Astrocyte (in vitro differentiated cells and primary cell): Measurements from ENCODE around the gene C20orf204. TPM values are rescaled to one million over a fixed set of nuclear protein-coding genes. Genes with fewer than 3 reads are reported as not detected.

Experiments used
- DNase-seq: peaks from one replicate; pipeline ENCODE4 v3.0.0-alpha.2; 2010; ENCODE audit warnings: low read depth
- FAIRE-seq: peaks from 2 replicates; lab custom pipeline; 2011; peaks lifted over from hg19 to GRCh38; lab: Jason Lieb, UNC
- H2AFZ ChIP-seq: 2 replicates; pipeline ENCODE4 v1.6.0; 2012; ENCODE audit warnings: low read depth, low read length, inconsistent platforms
- H3K27ac ChIP-seq: 2 replicates; pipeline ENCODE4 v1.5.1; 2011; ENCODE audit warnings: low read depth, low read length, inconsistent platforms
- H3K27me3 ChIP-seq: 2 replicates; pipeline ENCODE4 v1.6.0; 2011; ENCODE audit warnings: low read length, inconsistent platforms; ENCODE audit not compliant: insufficient read depth
- H3K36me3 ChIP-seq: 2 replicates; pipeline ENCODE4 v1.5.1; 2011; ENCODE audit warnings: low read length, inconsistent platforms; ENCODE audit not compliant: insufficient read depth
- H3K4me1 ChIP-seq: 2 replicates; pipeline ENCODE4 v1.5.1; 2011; ENCODE audit warnings: low read length, inconsistent platforms; ENCODE audit not compliant: insufficient read depth
- H3K4me2 ChIP-seq: 2 replicates; pipeline ENCODE4 v1.6.0; 2012; ENCODE audit warnings: low read length, inconsistent platforms
- H3K4me3 ChIP-seq: 2 replicates; pipeline ENCODE4 v1.5.1; 2011; ENCODE audit warnings: low read depth, mild to moderate bottlenecking, low read length, inconsistent platforms; ENCODE audit not compliant: insufficient read depth
- H3K79me2 ChIP-seq: 2 replicates; pipeline ENCODE4 v1.6.0; 2012; ENCODE audit warnings: mild to moderate bottlenecking, low read length, inconsistent platforms; ENCODE audit not compliant: insufficient read depth
- H3K9ac ChIP-seq: 2 replicates; pipeline ENCODE4 v1.6.0; 2012; ENCODE audit warnings: mild to moderate bottlenecking, low read length, inconsistent platforms
- H3K9me3 ChIP-seq: 2 replicates; pipeline ENCODE4 v1.5.1; 2012; ENCODE audit warnings: low read depth, mild to moderate bottlenecking, low read length, inconsistent platforms; ENCODE audit not compliant: insufficient read depth
- H4K20me1 ChIP-seq: 2 replicates; pipeline ENCODE4 v1.6.0; 2012; ENCODE audit warnings: low read length, inconsistent platforms; ENCODE audit not compliant: insufficient read depth
- H3K27ac Mint-ChIP-seq: one replicate; pipeline ENCODE4 v1.8.0; 2021; ENCODE audit warnings: mild to moderate bottlenecking, mixed read lengths; ENCODE audit not compliant: unreplicated experiment
- H3K27me3 Mint-ChIP-seq: one replicate; pipeline ENCODE4 v1.8.0; 2021; ENCODE audit warnings: low read depth, mixed read lengths; ENCODE audit not compliant: unreplicated experiment
- H3K36me3 Mint-ChIP-seq: one replicate; pipeline ENCODE4 v1.8.0; 2021; ENCODE audit warnings: low read depth, mixed read lengths; ENCODE audit not compliant: unreplicated experiment
- H3K4me1 Mint-ChIP-seq: one replicate; pipeline ENCODE4 v1.8.0; 2021; ENCODE audit warnings: low read depth, mixed read lengths; ENCODE audit not compliant: unreplicated experiment
- H3K4me3 Mint-ChIP-seq: one replicate; pipeline ENCODE4 v1.8.0; 2021; ENCODE audit warnings: mild to moderate bottlenecking, moderate library complexity, mixed read lengths; ENCODE audit not compliant: unreplicated experiment
- H3K9me3 Mint-ChIP-seq: one replicate; pipeline ENCODE4 v1.8.0; 2021; ENCODE audit warnings: mild to moderate bottlenecking, mixed read lengths; ENCODE audit not compliant: unreplicated experiment
- EZH2 ChIP-seq: IDR thresholded peaks from 2 replicates; pipeline ENCODE4 v1.6.1; 2012; ENCODE audit warnings: mild to moderate bottlenecking, low read length, inconsistent platforms; ENCODE audit not compliant: insufficient read depth
- total RNA-seq: library from RNA; stranded (reverse); gene quantifications from 2 replicates; pipeline ENCODE4 v1.2.1, GENCODE V29; 2021
- TF ChIP-seq, protein P1 (sequence below): IDR thresholded peaks from 2 replicates; pipeline ENCODE4 v1.5.1; 2011; ENCODE audit warnings: low read depth, mild to moderate bottlenecking, inconsistent platforms, low read length, moderate library complexity; ENCODE audit not compliant: insufficient read depth

C20orf204 gene
- total RNA-seq, 1 donor from 2014 or later = 0.75 TPM

DNA sequence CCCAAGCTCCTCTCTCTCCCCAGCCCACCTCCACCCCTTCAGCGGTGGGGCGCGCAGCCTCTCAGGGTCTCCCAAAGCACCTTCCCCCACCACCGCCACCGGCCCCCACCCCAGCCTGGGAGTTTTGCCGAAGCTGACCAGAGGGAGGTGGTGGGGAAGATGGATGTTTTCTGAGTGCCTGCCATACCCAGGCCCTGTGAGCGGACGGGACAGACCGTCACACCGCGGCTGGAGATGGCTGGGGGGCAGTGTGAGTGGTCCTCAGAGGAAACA, 5.7 kb downstream of the C20orf204 start:
- H3K4me1 Mint-ChIP-seq = peaks cover 9% of the 10 kb centered on the region
- Histone ChIP-seq H2AFZ (no peak overlapping the region), H4K20me1 (peaks cover 14% of the 10 kb centered on the region), H3K27me3 (peaks cover 48% of the 10 kb centered on the region), H3K4me3 (no peak overlapping the region), H3K4me2 (no peak overlapping the region), H3K36me3 (no peaks in the 10 kb centered on the region), H3K27ac (no peak overlapping the region), H3K9ac (no peak overlapping the region), H3K4me1 (peaks cover 2% of the 10 kb centered on the region), H3K79me2 (no peaks in the 10 kb centered on the region), H3K9me3 (no peaks in the 10 kb centered on the region)
- no peak overlapping the region for H3K27ac Mint-ChIP-seq
- H3K4me3 Mint-ChIP-seq = no peak overlapping the region
- no peak for FAIRE-seq
- DNase-seq = no peak
- H3K27me3 Mint-ChIP-seq = peaks cover 39% of the 10 kb centered on the region
- H3K9me3 Mint-ChIP-seq = no peaks in the 10 kb centered on the region
- no peak for TF ChIP-seq EZH2
- TF ChIP-seq, protein P1, sequence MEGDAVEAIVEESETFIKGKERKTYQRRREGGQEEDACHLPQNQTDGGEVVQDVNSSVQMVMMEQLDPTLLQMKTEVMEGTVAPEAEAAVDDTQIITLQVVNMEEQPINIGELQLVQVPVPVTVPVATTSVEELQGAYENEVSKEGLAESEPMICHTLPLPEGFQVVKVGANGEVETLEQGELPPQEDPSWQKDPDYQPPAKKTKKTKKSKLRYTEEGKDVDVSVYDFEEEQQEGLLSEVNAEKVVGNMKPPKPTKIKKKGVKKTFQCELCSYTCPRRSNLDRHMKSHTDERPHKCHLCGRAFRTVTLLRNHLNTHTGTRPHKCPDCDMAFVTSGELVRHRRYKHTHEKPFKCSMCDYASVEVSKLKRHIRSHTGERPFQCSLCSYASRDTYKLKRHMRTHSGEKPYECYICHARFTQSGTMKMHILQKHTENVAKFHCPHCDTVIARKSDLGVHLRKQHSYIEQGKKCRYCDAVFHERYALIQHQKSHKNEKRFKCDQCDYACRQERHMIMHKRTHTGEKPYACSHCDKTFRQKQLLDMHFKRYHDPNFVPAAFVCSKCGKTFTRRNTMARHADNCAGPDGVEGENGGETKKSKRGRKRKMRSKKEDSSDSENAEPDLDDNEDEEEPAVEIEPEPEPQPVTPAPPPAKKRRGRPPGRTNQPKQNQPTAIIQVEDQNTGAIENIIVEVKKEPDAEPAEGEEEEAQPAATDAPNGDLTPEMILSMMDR = no peak
- no peaks in the 10 kb centered on the region for H3K36me3 Mint-ChIP-seq

DNA sequence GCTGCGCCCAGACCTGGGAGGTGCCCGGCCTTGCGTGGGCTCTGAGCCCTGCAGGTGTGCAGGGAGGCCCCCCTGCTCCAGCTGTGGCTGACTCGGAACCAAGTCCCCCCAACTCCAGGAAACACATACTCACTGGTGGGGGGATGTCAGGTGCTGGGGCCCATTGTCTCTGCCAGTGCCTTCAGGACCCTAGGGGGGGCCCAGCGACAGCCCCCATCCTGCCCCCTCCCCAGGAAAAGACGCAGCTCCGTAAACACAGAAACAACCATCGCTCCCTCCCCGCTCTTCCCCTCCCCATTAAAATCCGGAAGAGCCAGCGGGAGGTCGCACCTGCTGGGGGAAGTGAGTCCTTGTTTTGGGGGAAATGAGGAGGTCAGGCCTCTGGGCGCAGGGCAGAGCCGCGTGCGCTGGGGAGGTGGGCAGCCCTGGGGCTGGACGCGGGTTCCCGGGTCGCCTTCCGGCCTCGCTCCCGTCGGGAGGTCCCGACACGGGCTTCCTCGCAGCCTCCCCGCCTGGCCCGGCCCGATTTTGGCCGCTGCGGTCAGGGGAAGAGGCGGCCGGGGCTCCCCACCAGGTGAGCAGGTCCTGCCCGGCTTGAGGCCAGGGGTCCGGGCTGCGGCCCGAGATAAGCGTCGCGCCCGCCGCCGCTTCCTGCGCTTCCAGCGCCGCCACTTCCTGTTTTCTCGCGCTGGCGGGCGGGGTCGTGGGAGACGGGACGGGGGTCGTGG, 6.2 kb downstream of the C20orf204 start:
- Histone ChIP-seq H3K9ac (no peak overlapping the region), H3K4me3 (no peak overlapping the region), H3K27ac (no peak overlapping the region), H3K79me2 (no peaks in the 10 kb centered on the region), H4K20me1 (peaks cover 12% of the 10 kb centered on the region), H2AFZ (no peak overlapping the region), H3K9me3 (no peaks in the 10 kb centered on the region), H3K4me1 (peaks cover 2% of the 10 kb centered on the region), H3K4me2 (peak overlapping the region; percentile 73), H3K36me3 (no peaks in the 10 kb centered on the region), H3K27me3 (peaks cover 53% of the 10 kb centered on the region)
- no peak overlapping the region for H3K27ac Mint-ChIP-seq
- H3K36me3 Mint-ChIP-seq = no peaks in the 10 kb centered on the region
- TF ChIP-seq EZH2 = peak; percentile 99
- TF ChIP-seq, protein P1 = no peak
- FAIRE-seq = no peak
- H3K9me3 Mint-ChIP-seq = no peaks in the 10 kb centered on the region
- H3K27me3 Mint-ChIP-seq = peaks cover 42% of the 10 kb centered on the region
- H3K4me1 Mint-ChIP-seq = peaks cover 9% of the 10 kb centered on the region
- DNase-seq = no peak
- H3K4me3 Mint-ChIP-seq = no peak overlapping the region

GRCh38 chr20:64043768-64044167, 7.8 kb downstream of the C20orf204 start:
- no peak overlapping the region for H3K4me3 ChIP-seq
- H3K79me2 ChIP-seq = no peaks in the 10 kb centered on the region
- Mint-ChIP-seq H3K4me1 (peaks cover 9% of the 10 kb centered on the region), H3K27me3 (peaks cover 46% of the 10 kb centered on the region), H3K9me3 (no peaks in the 10 kb centered on the region), H3K36me3 (no peaks in the 10 kb centered on the region), H3K27ac (no peak overlapping the region), H3K4me3 (no peak overlapping the region)
- no peak overlapping the region for H3K4me2 ChIP-seq
- H2AFZ ChIP-seq = no peak overlapping the region
- H3K27me3 ChIP-seq = peaks cover 62% of the 10 kb centered on the region
- no peak for DNase-seq
- no peaks in the 10 kb centered on the region for H3K9me3 ChIP-seq
- TF ChIP-seq, protein P1 = no peak
- TF ChIP-seq EZH2 = no peak
- H3K9ac ChIP-seq = no peak overlapping the region
- peaks cover 9% of the 10 kb centered on the region for H4K20me1 ChIP-seq
- no peaks in the 10 kb centered on the region for H3K36me3 ChIP-seq
- peaks cover 2% of the 10 kb centered on the region for H3K4me1 ChIP-seq
- no peak overlapping the region for H3K27ac ChIP-seq
- FAIRE-seq = no peak
